ENCODE measurements around the gene SH3RF1.
A peak's percentile ranks its signal among the peaks of the same experiment; 100 is the strongest.

Gene SH3RF1

GRCh38 chr4:169148885-169149284 is 121.9 kb downstream of the SH3RF1 start:
- DNase-seq (ENCODE audit: insufficient read length, low spot score) (no peak), FAIRE-seq (no peak)
- TF ChIP-seq CTCF (IDR thresholded peaks at IDR 0.05; ENCODE audit: insufficient read depth, missing control alignments) = no peak

GRCh38 chr4:169147191-169147590 is 123.6 kb downstream of the SH3RF1 start:
- no peak for FAIRE-seq
- TF ChIP-seq CTCF (IDR thresholded peaks at IDR 0.05; ENCODE audit: insufficient read depth, missing control alignments) = no peak
- no peak for DNase-seq (ENCODE audit: insufficient read length, low spot score)

- FAIRE-seq (no peak), DNase-seq (ENCODE audit: insufficient read length, low spot score) (no peak)
- TF ChIP-seq CTCF (IDR thresholded peaks at IDR 0.05; ENCODE audit: insufficient read depth, missing control alignments) = no peak
Measured at GRCh38 chr4:169144061-169144600, 126.6 kb downstream of the SH3RF1 start.

GRCh38 chr4:169143335-169143734 is 127.4 kb downstream of the SH3RF1 start:
- DNase-seq (ENCODE audit: insufficient read length, low spot score) = no peak
- no peak for FAIRE-seq
- TF ChIP-seq CTCF (IDR thresholded peaks at IDR 0.05; ENCODE audit: insufficient read depth, missing control alignments) = no peak

GRCh38 chr4:169142906-169143305 is 127.8 kb downstream of the SH3RF1 start:
- no peak for TF ChIP-seq CTCF (IDR thresholded peaks at IDR 0.05; ENCODE audit: insufficient read depth, missing control alignments)
- DNase-seq (ENCODE audit: insufficient read length, low spot score) = no peak
- no peak for FAIRE-seq

- DNase-seq (ENCODE audit: insufficient read length, low spot score) (no peak), FAIRE-seq (peak; percentile 21)
Measured at GRCh38 chr4:169142391-169142790, 128.4 kb downstream of the SH3RF1 start.

More at GRCh38 chr4:169142391-169142790, 128.4 kb downstream of the SH3RF1 start:
- no peak for TF ChIP-seq CTCF (IDR thresholded peaks at IDR 0.05; ENCODE audit: insufficient read depth, missing control alignments)
